H1 (cell line): ENCODE results near the gene ACSF2. TPM values are rescaled to one million over a fixed set of nuclear protein-coding genes. Genes with fewer than 3 reads are reported as not detected.

Experiments
- SIX5 ChIP-seq: IDR thresholded peaks from 2 replicates; pipeline ENCODE4 v1.6.1; 2011; ENCODE audit warnings: mild to moderate bottlenecking, low read depth, low read length
- polyA plus RNA-seq, 7 experiments: library from polyadenylated mRNA; depleted of rRNA in 3 of 7; stranded (reverse) in 5 of 7; unstranded in 2 of 7; fragments of >200 nt in 5 of 7; fragments of 200-250 nt in 2 of 7; gene quantifications; 1 replicate in 5 of 7; 2 replicates in 1 of 7; 4 replicates in 1 of 7; pipeline versions ENCODE4 v1.2.1 to v1.2.3, GENCODE V29; 2011 to 2013; ENCODE audit warnings: missing spikeins in 2 of 7, mixed read lengths in 2 of 7
- total RNA-seq: library from RNA; stranded (reverse); fragmentation: NEBNext Ultra II Directional; extraction: Animal tissue kit (Norgen Biotek cat#: 25700); gene quantifications from 2 replicates; pipeline ENCODE4 v1.2.1, GENCODE V29; 2021
- TF ChIP-seq, protein P1 (sequence below), 3 experiments: IDR thresholded peaks; 1 replicate in 2 of 3; 2 replicates in 1 of 3; pipeline versions ENCODE4 v1.5.1 to v1.6.1; 2011; ENCODE audit warnings: low read length in 3 of 3, mild to moderate bottlenecking in 3 of 3, inconsistent platforms in 2 of 3, low read depth in 1 of 3, moderate library complexity in 1 of 3; ENCODE audit not compliant: insufficient read depth in 1 of 3; ENCODE audit errors: control extremely low read depth in 1 of 3

The ACSF2 gene
- total and polyA plus RNA-seq, 2 of the 8 experiments (the other 6 are each of a cell fraction or from before 2014, with no cell fraction given), result 14.5 to 16.3 TPM

- TF ChIP-seq, protein P1, sequence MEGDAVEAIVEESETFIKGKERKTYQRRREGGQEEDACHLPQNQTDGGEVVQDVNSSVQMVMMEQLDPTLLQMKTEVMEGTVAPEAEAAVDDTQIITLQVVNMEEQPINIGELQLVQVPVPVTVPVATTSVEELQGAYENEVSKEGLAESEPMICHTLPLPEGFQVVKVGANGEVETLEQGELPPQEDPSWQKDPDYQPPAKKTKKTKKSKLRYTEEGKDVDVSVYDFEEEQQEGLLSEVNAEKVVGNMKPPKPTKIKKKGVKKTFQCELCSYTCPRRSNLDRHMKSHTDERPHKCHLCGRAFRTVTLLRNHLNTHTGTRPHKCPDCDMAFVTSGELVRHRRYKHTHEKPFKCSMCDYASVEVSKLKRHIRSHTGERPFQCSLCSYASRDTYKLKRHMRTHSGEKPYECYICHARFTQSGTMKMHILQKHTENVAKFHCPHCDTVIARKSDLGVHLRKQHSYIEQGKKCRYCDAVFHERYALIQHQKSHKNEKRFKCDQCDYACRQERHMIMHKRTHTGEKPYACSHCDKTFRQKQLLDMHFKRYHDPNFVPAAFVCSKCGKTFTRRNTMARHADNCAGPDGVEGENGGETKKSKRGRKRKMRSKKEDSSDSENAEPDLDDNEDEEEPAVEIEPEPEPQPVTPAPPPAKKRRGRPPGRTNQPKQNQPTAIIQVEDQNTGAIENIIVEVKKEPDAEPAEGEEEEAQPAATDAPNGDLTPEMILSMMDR (IDR thresholded peaks at IDR 0.05; ENCODE audit: control extremely low read depth in 1 of 3, insufficient read depth in 1 of 3, low read depth in 1 of 3, low read length in 3 of 3), result no peak
- no peak for TF ChIP-seq SIX5
Observed at GRCh38 chr17:50520483-50520882, 94.5 kb downstream of the ACSF2 start (continued).
